ENCODE measurements around the gene COX6A1. TPM values are rescaled to one million over a fixed set of nuclear protein-coding genes. Genes with fewer than 3 reads are reported as not detected.

Gene COX6A1
- polyA plus RNA-seq, 1 donor from 2014 or later = 2,017 TPM

GRCh38 chr12:120390540-120391120 is 47.3 kb upstream of the COX6A1 start:
- Histone ChIP-seq H3K9me2 (ENCODE audit: insufficient read depth, low read length) (no peaks in the 10 kb centered on the region), H3K4me3 (ENCODE audit: low read length) (no peak overlapping the region), H4K20me1 (ENCODE audit: insufficient read depth) (no peaks in the 10 kb centered on the region), H3K9ac (ENCODE audit: low read length) (no peak overlapping the region), H3K9me3 (ENCODE audit: low read length) (no peaks in the 10 kb centered on the region), H3F3A (ENCODE audit: insufficient read depth, low read length, poor library complexity, severe bottlenecking) (no peaks in the 10 kb centered on the region), H3K79me2 (replicated peaks; ENCODE audit: insufficient read depth, low read length) (no peaks in the 10 kb centered on the region), H2AFZ (ENCODE audit: low read depth, low read length) (no peak overlapping the region), H3K36me3 (ENCODE audit: insufficient read depth, low read length) (no peaks in the 10 kb centered on the region), H3K27ac (ENCODE audit: low read length) (no peak overlapping the region), H3K4me2 (ENCODE audit: low read length) (no peak overlapping the region), H3K27me3 (ENCODE audit: insufficient read depth, low read depth, low read length) (no peaks in the 10 kb centered on the region)
- no peak for TF ChIP-seq TAF1 (IDR thresholded peaks at IDR 0.05; ENCODE audit: low read depth)
- TF ChIP-seq SMC3 (conservative IDR thresholded peaks at IDR 0.05; ENCODE audit: poor library complexity) = no peak
- no peak for TF ChIP-seq MXI1 (conservative IDR thresholded peaks at IDR 0.05; ENCODE audit: poor library complexity, severe bottlenecking)
- no peak for TF ChIP-seq EP300 (conservative IDR thresholded peaks at IDR 0.05; ENCODE audit: poor library complexity, severe bottlenecking)
- TF ChIP-seq EZH2 (IDR thresholded peaks at IDR 0.05; ENCODE audit: borderline replicate concordance, insufficient read depth, low read length, poor library complexity, severe bottlenecking) = no peak
- no peak for TF ChIP-seq RAD21 (conservative IDR thresholded peaks at IDR 0.05)
- no peak for TF ChIP-seq CTCF (IDR thresholded peaks at IDR 0.05; ENCODE audit: poor library complexity, severe bottlenecking)
- no peak for TF ChIP-seq REST (IDR thresholded peaks at IDR 0.05; ENCODE audit: borderline replicate concordance)
- TF ChIP-seq POLR2AphosphoS5 (IDR thresholded peaks at IDR 0.05) = no peak

- no peaks in the 10 kb centered on the region for H3K27me3 ChIP-seq (ENCODE audit: insufficient read depth, low read depth, low read length)
- peak overlapping the region; percentile 12 for H3K9ac ChIP-seq (ENCODE audit: low read length)
- H3K9me2 ChIP-seq (ENCODE audit: insufficient read depth, low read length) = no peaks in the 10 kb centered on the region
- no peaks in the 10 kb centered on the region for H3K36me3 ChIP-seq (ENCODE audit: insufficient read depth, low read length)
- H3K4me2 ChIP-seq (ENCODE audit: low read length) = no peak overlapping the region
- no peaks in the 10 kb centered on the region for H3K79me2 ChIP-seq (replicated peaks; ENCODE audit: insufficient read depth, low read length)
- no peaks in the 10 kb centered on the region for H3K9me3 ChIP-seq (ENCODE audit: low read length)
- H2AFZ ChIP-seq (ENCODE audit: low read depth, low read length) = peak overlapping the region; percentile 56
- TF ChIP-seq TAF1 (IDR thresholded peaks at IDR 0.05; ENCODE audit: low read depth) (no peak), CTCF (IDR thresholded peaks at IDR 0.05; ENCODE audit: poor library complexity, severe bottlenecking) (no peak), POLR2AphosphoS5 (IDR thresholded peaks at IDR 0.05) (no peak), EZH2 (IDR thresholded peaks at IDR 0.05; ENCODE audit: borderline replicate concordance, insufficient read depth, low read length, poor library complexity, severe bottlenecking) (no peak), REST (IDR thresholded peaks at IDR 0.05; ENCODE audit: borderline replicate concordance) (no peak), SMC3 (conservative IDR thresholded peaks at IDR 0.05; ENCODE audit: poor library complexity) (no peak), RAD21 (conservative IDR thresholded peaks at IDR 0.05) (no peak)
- no peaks in the 10 kb centered on the region for H4K20me1 ChIP-seq (ENCODE audit: insufficient read depth)
- H3F3A ChIP-seq (ENCODE audit: insufficient read depth, low read length, poor library complexity, severe bottlenecking) = no peaks in the 10 kb centered on the region
- H3K27ac ChIP-seq (ENCODE audit: low read length) = no peak overlapping the region
- no peak overlapping the region for H3K4me3 ChIP-seq (ENCODE audit: low read length)
Observed at GRCh38 chr12:120394483-120395367, 43.2 kb upstream of the COX6A1 start.

All from neural cell (in vitro differentiated cells).